Uterus (tissue), 2 donors: Measurements from ENCODE around the gene CLASP2.

Experiments used
- CTCF ChIP-seq, 4 experiments: fragments of 200-600 bp in 2 of 4; fragments of 450-650 bp in 2 of 4; sonication (generic) in 2 of 4; IDR thresholded peaks; one replicate each; pipeline ENCODE4 v1.5.1; 2016 to 2019; ENCODE audit warnings: antibody characterized with exemption in 4 of 4, mild to moderate bottlenecking in 2 of 4, moderate library complexity in 1 of 4
- POLR2A ChIP-seq, 2 donors: fragments of 450-650 bp; IDR thresholded peaks; one replicate each; pipeline ENCODE4 v1.6.1; 2016; ENCODE audit warnings: antibody characterized with exemption in 2 of 2, mild to moderate bottlenecking in 1 of 2, moderate library complexity in 1 of 2

GRCh38 chr3:33682770-33683169 lies 35.3 kb downstream of the CLASP2 start:
- no peak for TF ChIP-seq CTCF (IDR thresholded peaks at IDR 0.05)
- TF ChIP-seq POLR2A (IDR thresholded peaks at IDR 0.05), result no peak
